AG04449 (cell line): ENCODE data around the gene SERPINA4.

Source experiments
- CTCF ChIA-PET: fragments of 350-600 bp; formaldehyde crosslinking; extraction: SDS; loops from one replicate; lab custom pipeline; 2021; ENCODE audit warnings: antibody characterized with exemption; lab: Yijun Ruan, JAX
- POLR2A ChIA-PET: fragments of 400-600, 350-600 bp; formaldehyde crosslinking; extraction: SDS; loops from one replicate; lab custom pipeline; 2020; ENCODE audit warnings: antibody characterized with exemption, inconsistent platforms; lab: Yijun Ruan, JAX
- DNase-seq: peaks from one replicate; pipeline ENCODE4 v3.0.0-alpha.2; 2010; ENCODE audit warnings: low read depth, low spot score
- H3K4me3 ChIP-seq: 2 replicates; pipeline ENCODE4 v1.5.1; 2011; ENCODE audit warnings: low read depth, mild to moderate bottlenecking, control low read depth, low read length
- TF ChIP-seq, protein P1 (sequence below): IDR thresholded peaks from one replicate; pipeline ENCODE4 v1.5.1; 2011; ENCODE audit warnings: mild to moderate bottlenecking, moderate library complexity, low read length, control low read depth, inconsistent platforms; ENCODE audit not compliant: insufficient read depth; ENCODE audit errors: missing control alignments

The SERPINA4 gene

DNA sequence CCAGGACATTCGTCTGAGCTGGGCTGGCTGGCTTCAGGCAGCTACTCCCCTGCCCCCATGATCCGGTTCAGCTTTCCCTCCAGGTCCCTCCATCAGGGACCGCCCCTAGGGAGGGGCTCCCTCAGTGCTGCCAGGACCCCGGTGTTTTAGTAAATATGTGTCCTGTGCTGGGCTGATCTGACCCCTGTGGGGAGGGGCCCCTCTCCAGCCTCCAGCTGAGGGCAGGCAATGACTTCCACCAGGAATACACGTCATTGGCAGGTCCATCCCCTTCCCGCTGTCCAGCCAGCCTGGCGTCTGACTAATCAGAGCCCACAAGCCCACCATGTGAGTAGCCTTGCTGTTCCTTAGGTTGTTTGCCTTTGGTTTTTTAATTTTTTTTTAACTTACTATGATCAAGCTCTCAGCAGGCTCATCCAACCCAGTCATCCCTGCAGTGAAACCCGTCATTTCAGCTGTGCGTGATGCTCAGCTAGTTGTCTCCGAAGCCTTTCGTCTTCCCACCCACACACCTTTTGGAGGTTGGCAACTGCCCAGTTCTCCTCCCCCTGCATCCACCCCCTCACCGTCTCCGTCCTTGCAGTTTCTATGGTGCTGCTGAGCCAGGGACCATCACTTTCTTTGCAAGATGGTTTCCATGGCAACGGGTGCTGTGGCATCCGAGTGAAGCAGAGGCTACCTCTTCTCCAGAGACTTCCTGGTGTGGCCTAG lies 16.0 kb upstream of the SERPINA4 start:
- DNase-seq: no peak
- ChIA-PET CTCF (interaction anchor here (0.7 to 1.3 kb wide), 3 partner anchors 19 to 60 kb away, joined by 3 read pairs; no protein-coding TSS in a partner anchor), POLR2A (no interaction called here)
- TF ChIP-seq, protein P1, sequence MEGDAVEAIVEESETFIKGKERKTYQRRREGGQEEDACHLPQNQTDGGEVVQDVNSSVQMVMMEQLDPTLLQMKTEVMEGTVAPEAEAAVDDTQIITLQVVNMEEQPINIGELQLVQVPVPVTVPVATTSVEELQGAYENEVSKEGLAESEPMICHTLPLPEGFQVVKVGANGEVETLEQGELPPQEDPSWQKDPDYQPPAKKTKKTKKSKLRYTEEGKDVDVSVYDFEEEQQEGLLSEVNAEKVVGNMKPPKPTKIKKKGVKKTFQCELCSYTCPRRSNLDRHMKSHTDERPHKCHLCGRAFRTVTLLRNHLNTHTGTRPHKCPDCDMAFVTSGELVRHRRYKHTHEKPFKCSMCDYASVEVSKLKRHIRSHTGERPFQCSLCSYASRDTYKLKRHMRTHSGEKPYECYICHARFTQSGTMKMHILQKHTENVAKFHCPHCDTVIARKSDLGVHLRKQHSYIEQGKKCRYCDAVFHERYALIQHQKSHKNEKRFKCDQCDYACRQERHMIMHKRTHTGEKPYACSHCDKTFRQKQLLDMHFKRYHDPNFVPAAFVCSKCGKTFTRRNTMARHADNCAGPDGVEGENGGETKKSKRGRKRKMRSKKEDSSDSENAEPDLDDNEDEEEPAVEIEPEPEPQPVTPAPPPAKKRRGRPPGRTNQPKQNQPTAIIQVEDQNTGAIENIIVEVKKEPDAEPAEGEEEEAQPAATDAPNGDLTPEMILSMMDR: no peak
- no peak overlapping the region for H3K4me3 ChIP-seq

DNA sequence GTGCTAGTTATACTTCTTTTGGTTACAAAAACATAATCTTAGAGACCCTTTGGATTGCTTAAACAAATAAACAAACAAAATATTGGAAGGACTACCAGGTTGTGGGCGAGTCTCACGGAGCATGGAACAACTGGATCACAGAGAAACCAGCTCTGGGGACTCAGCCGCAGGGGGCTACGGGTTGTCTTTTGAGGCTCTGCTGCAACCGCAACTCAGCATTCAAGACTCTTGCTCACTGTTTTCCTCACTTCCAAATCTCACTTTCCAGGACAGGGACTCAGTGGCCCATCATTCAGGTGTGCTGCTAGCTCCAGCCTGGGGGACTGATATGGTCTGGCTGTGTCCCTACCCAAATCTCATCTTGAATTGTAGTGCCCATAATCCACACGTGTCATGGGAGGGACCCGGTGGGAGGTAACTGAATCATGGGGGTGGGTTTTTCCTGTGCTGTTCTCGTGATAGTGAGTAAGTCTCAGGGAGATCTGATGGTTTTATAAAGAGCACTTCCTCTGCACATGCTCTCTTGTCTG lies 14.0 kb upstream of the SERPINA4 start:
- DNase-seq: no peak
- ChIA-PET CTCF (interaction anchor here (1.0 to 4.1 kb wide), 5 partner anchors 18 to 125 kb away, joined by 3 to 50 read pairs (median 17); no protein-coding TSS in a partner anchor), POLR2A (no interaction called here)
- TF ChIP-seq, protein P1: no peak
- no peak overlapping the region for H3K4me3 ChIP-seq

GRCh38 chr14:94547726-94548125 lies 13.5 kb upstream of the SERPINA4 start:
- no peak for DNase-seq
- TF ChIP-seq, protein P1: no peak
- POLR2A ChIA-PET: no interaction called here
- no peak overlapping the region for H3K4me3 ChIP-seq
- CTCF ChIA-PET: interaction anchor here (1.3 to 7.5 kb wide), 10 partner anchors 9 to 416 kb away, joined by 3 to 111 read pairs (median 19); partner anchors contain the start of gene SERPINA4

DNA sequence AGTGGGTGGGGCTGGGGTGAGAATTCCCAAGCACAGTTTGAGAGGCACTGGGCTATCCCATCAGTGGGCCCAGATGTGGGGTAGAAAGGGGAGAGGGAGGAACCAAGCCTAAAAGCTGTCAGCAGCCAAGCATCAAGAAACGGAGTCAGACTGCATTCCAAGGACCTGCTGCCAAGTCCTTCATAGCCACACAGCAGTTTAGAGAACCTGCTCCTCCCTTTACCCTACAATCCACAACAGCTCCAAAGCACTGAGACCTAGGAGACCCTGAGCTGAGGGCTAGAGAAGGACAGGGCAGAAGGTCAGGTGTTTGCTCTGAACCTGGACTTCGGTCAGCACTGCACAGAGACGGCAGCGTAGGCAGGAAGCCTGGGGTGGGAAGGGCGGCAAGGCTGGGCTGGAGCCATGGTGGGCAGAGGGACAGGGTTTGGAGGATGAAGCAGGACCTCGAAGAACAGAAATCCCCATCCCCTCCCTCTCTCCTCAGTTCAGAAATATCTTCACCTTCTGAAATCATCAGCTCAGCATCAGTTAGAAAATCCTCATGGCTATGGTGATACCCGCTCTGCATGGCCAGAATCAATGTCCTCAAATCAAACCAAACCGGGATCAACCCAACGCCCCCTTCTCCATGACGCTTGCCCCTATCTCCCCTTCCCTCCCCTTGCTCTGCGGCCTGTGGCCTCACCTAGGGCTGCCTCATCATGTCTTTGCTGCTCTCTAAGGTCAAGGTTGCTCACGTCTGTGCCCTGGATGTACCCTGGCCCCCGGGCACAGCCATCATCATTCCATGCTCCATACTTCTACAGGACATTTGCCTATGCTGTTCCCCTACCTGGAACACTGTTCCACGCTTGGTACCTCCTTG lies 12.9 kb upstream of the SERPINA4 start:
- POLR2A ChIA-PET: no interaction called here
- TF ChIP-seq, protein P1: no peak
- no peak for DNase-seq
- CTCF ChIA-PET: interaction anchor here (0.6 to 7.5 kb wide), 43 partner anchors 10 to 419 kb away, joined by 3 to 111 read pairs (median 6); partner anchors contain the start of genes IFI27L2 and SERPINA4
- no peak overlapping the region for H3K4me3 ChIP-seq

DNA sequence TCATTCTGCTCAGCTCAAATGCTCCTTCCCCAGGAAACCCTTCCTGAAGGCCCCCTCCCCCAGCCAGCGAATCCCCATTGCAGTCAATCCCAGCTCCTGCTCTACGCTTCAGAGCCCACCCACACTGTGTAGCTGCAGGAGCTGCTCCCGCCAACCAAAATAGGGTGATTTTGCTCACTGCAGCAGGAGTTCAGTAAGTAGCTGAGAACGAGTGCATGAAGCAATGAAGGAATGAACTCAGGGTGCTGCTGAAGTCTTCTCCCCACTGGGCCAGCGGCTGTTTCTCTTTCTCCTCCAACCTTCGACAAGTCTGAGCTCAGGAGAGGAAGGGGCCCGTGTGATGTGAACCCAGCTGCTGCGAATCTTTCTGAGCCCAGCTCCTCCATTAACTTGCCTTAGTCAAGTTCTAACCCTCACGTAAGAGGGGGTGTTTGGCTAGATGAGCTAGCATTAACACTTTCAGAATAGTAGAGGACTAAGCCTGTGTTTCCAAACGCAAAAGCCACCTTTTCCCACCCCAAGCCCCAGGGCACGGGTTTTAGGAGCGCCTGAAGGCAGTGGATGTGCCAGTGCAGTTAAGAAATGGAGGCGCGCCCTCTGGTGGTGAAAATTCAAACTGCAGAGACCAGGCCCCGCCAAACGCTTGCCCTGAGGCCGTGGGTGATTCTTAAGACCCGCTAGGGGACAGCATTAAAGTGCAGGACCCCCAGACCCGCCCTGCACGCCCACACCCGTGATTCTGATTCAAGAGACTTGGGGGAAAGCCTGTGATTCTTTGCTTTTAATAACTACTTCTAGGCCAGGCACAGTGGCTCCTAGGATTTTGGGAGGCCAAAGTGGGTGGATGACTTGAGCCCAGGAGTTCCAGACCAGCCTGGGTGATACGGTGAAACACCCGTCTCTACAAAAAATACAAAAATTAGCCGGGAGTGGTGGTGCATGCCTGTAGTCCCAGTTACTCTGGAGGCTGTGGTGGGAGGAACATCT lies 11.9 kb upstream of the SERPINA4 start:
- ChIA-PET POLR2A (no interaction called here), CTCF (interaction anchor here (0.6 to 7.5 kb wide), 46 partner anchors 11 to 420 kb away, joined by 3 to 111 read pairs (median 5); partner anchors contain the start of genes IFI27L2 and SERPINA4)
- H3K4me3 ChIP-seq: no peak overlapping the region
- no peak for DNase-seq
- TF ChIP-seq, protein P1: peak; percentile 83
